HepG2 (cell line): Measurements from ENCODE around the gene SRC. TPM values are rescaled to one million over a fixed set of nuclear protein-coding genes. Genes with fewer than 3 reads are reported as not detected.

ENCODE experiments used
- ATAC-seq: fragments of 200-7000 bp; cut with Tn5 transposase; 3 replicates; pipeline ENCODE4 v1.9.1; 2020; ENCODE audit warnings: mild to moderate bottlenecking, moderate library complexity
- BruUV-seq: library from RNA; stranded (reverse); fragments of 400-500 nt; replicated peaks from 2 replicates; lab custom pipeline; 2021; lab: Mats Ljungman, UMichigan
- CTCF ChIA-PET: fragments of 300-600 bp; formaldehyde crosslinking; extraction: SDS; loops from one replicate; lab custom pipeline; 2021; ENCODE audit warnings: low total read pairs, inconsistent platforms, low intra/inter-chr PET ratio; lab: Yijun Ruan, JAX
- POLR2A ChIA-PET: fragments of 350-600 bp; sonication (Branson Sonifier 250); formaldehyde crosslinking; loops from one replicate; lab custom pipeline; 2020; ENCODE audit warnings: antibody characterized with exemption, inconsistent platforms; lab: Yijun Ruan, JAX
- DNase-seq: peaks from one replicate; pipeline ENCODE4 v3.0.0-alpha.2; 2015; ENCODE audit warnings: low spot score
- FAIRE-seq: peaks from 3 replicates; lab custom pipeline; 2011; peaks lifted over from hg19 to GRCh38; lab: Jason Lieb, UNC
- H2AFZ ChIP-seq: one replicate; pipeline ENCODE4 v1.6.1; 2011; ENCODE audit warnings: low read length, inconsistent platforms
- H3K27ac ChIP-seq: fragments of 300-600 bp; 3 replicates; pipeline ENCODE4 v1.8.0; 2011; ENCODE audit warnings: mixed run types, mild to moderate bottlenecking, mixed read lengths, low read length, inconsistent platforms; ENCODE audit not compliant: insufficient read depth; ENCODE audit errors: extremely low read length
- H3K27me3 ChIP-seq, 2 experiments: fragments of 200-600 bp in 1 of 2; 2 replicates in 1 of 2; 3 replicates in 1 of 2; pipeline versions ENCODE4 v1.6.0 to v1.8.0; 2011; ENCODE audit warnings: low read length in 2 of 2, mild to moderate bottlenecking in 2 of 2, moderate library complexity in 2 of 2, inconsistent platforms in 1 of 2; ENCODE audit not compliant: insufficient read depth in 2 of 2, control insufficient read depth in 1 of 2
- H3K36me3 ChIP-seq, 2 experiments: fragments of 200-600 bp in 1 of 2; replicated peaks in 1 of 2; 2 replicates in 1 of 2; 3 replicates in 1 of 2; pipeline versions ENCODE4 v1.5.1 to v1.8.0; 2011; ENCODE audit warnings: low read length in 2 of 2, inconsistent platforms in 1 of 2; ENCODE audit not compliant: insufficient read depth in 2 of 2, control insufficient read depth in 1 of 2
- H3K4me1 ChIP-seq: 2 replicates; pipeline ENCODE4 v1.5.1; 2012; ENCODE audit warnings: low read length, inconsistent platforms; ENCODE audit not compliant: insufficient read depth
- H3K4me2 ChIP-seq: 2 replicates; pipeline ENCODE4 v1.6.0; 2011; ENCODE audit warnings: low read depth, low read length, inconsistent platforms
- H3K4me3 ChIP-seq, 3 experiments: fragments of 200-600 bp in 1 of 3; sonication (generic), shearing (Covaris generic) in 1 of 3; replicated peaks in 1 of 3; 2 replicates each; pipeline ENCODE4 v1.5.1; 2011 to 2016; ENCODE audit warnings: low read length in 3 of 3, inconsistent platforms in 2 of 3, low read depth in 2 of 3, mild to moderate bottlenecking in 2 of 3, control low read depth in 1 of 3, mixed read lengths in 1 of 3; ENCODE audit not compliant: insufficient read depth in 1 of 3
- H3K79me2 ChIP-seq: one replicate; pipeline ENCODE4 v1.6.1; 2011; ENCODE audit warnings: low read length, inconsistent platforms; ENCODE audit not compliant: insufficient read depth
- H3K9ac ChIP-seq: 2 replicates; pipeline ENCODE4 v1.6.0; 2011; ENCODE audit warnings: mild to moderate bottlenecking, low read depth, low read length, inconsistent platforms; ENCODE audit not compliant: insufficient read depth
- H3K9me3 ChIP-seq: 2 replicates; pipeline ENCODE4 v1.5.1; 2012; ENCODE audit warnings: mild to moderate bottlenecking, low read length
- H4K20me1 ChIP-seq: 2 replicates; pipeline ENCODE4 v1.6.0; 2011; ENCODE audit warnings: inconsistent platforms, mild to moderate bottlenecking, low read length, moderate library complexity; ENCODE audit not compliant: insufficient read depth
- CENPX ChIP-seq: sonication (generic); formaldehyde crosslinking; IDR thresholded peaks from 2 replicates; pipeline ENCODE4 v1.9.0; 2021; ENCODE audit warnings: mild to moderate bottlenecking, missing genetic modification reagents, moderate library complexity
- MTF2 ChIP-seq: sonication (generic); formaldehyde crosslinking; IDR thresholded peaks from 2 replicates; pipeline ENCODE4 v1.5.0; 2020; ENCODE audit warnings: missing genetic modification reagents, borderline replicate concordance
- PRPF4 ChIP-seq: fragments of 200-400 bp; formaldehyde crosslinking; IDR thresholded peaks from 2 replicates; pipeline ENCODE4 v1.6.1; 2016; ENCODE audit warnings: low read length, low read depth; ENCODE audit not compliant: poor library complexity, severe bottlenecking
- RBAK ChIP-seq: sonication (generic); formaldehyde crosslinking; IDR thresholded peaks from 2 replicates; pipeline ENCODE4 v1.5.1; 2020; ENCODE audit warnings: mild to moderate bottlenecking, missing genetic modification reagents
- RFX1 ChIP-seq: fragments of 450-650 bp; IDR thresholded peaks from 2 replicates; pipeline ENCODE4 v1.6.1; 2017
- RXRB ChIP-seq: IDR thresholded peaks from 2 replicates; pipeline ENCODE4 v1.6.1; 2016; ENCODE audit warnings: borderline replicate concordance, missing genetic modification reagents, missing compliant biosample characterization
- SIX1 ChIP-seq: sonication (generic); formaldehyde crosslinking; IDR thresholded peaks from 2 replicates; pipeline ENCODE4 v1.4.0; 2020; ENCODE audit warnings: missing genetic modification reagents, borderline replicate concordance
- SRSF4 ChIP-seq: fragments of 200-400 bp; formaldehyde crosslinking; IDR thresholded peaks from one replicate; pipeline ENCODE4 v1.6.1; 2018; ENCODE audit warnings: mild to moderate bottlenecking, low read depth, low read length, moderate library complexity; ENCODE audit not compliant: poor library complexity, severe bottlenecking
- STAT5B ChIP-seq: sonication (generic); formaldehyde crosslinking; IDR thresholded peaks from 2 replicates; pipeline ENCODE4 v1.4.0; 2020; ENCODE audit warnings: missing genetic modification reagents
- TCF7 ChIP-seq: sonication (generic); IDR thresholded peaks from 2 replicates; pipeline ENCODE4 v1.6.1; 2016; ENCODE audit warnings: antibody characterized with exemption, low read depth
- ZBTB7B ChIP-seq: sonication (generic); formaldehyde crosslinking; IDR thresholded peaks from 2 replicates; pipeline ENCODE4 v1.4.0; 2020; ENCODE audit warnings: missing genetic modification reagents
- ZFP36L2 ChIP-seq: sonication (generic); formaldehyde crosslinking; IDR thresholded peaks from 2 replicates; pipeline ENCODE4 v1.4.0; 2020; ENCODE audit warnings: missing genetic modification reagents
- ZFP41 ChIP-seq: sonication (generic); formaldehyde crosslinking; IDR thresholded peaks from 2 replicates; pipeline ENCODE4 v1.4.0; 2020; ENCODE audit warnings: mild to moderate bottlenecking, missing genetic modification reagents, borderline replicate concordance
- ZNF143 ChIP-seq: sonication (generic); formaldehyde crosslinking; IDR thresholded peaks from 2 replicates; pipeline ENCODE4 v1.4.0; 2020; ENCODE audit warnings: missing genetic modification reagents
- ZNF841 ChIP-seq: sonication (generic); formaldehyde crosslinking; IDR thresholded peaks from 2 replicates; pipeline ENCODE4 v1.8.1; 2023; ENCODE audit warnings: missing genetic modification reagents, borderline replicate concordance
- WGBS: methylation state at CpG from one replicate; pipeline ENCODE4 v1.1.6; 2017; ENCODE audit warnings: low lambda C conversion rate; 5-methylcytosine and 5-hydroxymethylcytosine counted together
- in situ Hi-C: cut with HindIII; loops from 2 replicates; pipeline ENCODE4 v1.10.0; 2017; ENCODE audit warnings: low pct_unique_long_range_greater_than_20kb; ENCODE audit not compliant: extremely low pct_ligation_motif_present
- intact Hi-C: fragments of 100-400 bp; cut with micrococcal nuclease; formaldehyde crosslinking; loops from one replicate; pipeline ENCODE4 v1.10.0; 2022; ENCODE audit not compliant: unreplicated experiment
- polyA plus RNA-seq, 8 experiments: library from polyadenylated mRNA; depleted of rRNA in 3 of 8; stranded (reverse) in 7 of 8; unstranded in 1 of 8; fragments of >200 nt; fragmentation: Illumina TruSeq in 4 of 8; extraction: Trizol in 4 of 8; gene quantifications; 2 replicates each; pipeline versions ENCODE4 v1.2.1 to v1.2.3, GENCODE V29; 2011 to 2016; ENCODE audit warnings: low read depth in 4 of 8, missing spikeins in 1 of 8, mixed read lengths in 1 of 8; ENCODE audit not compliant: insufficient read depth in 1 of 8
- total RNA-seq, 5 experiments: library from RNA; depleted of rRNA; stranded (reverse); fragments of >200 nt; fragmentation: Illumina TruSeq; extraction: Trizol; gene quantifications; 2 replicates each; pipeline ENCODE4 v1.2.3, GENCODE V29; 2016; ENCODE audit warnings: low read depth in 1 of 5
- TF ChIP-seq, protein P1 (sequence below): sonication (generic); formaldehyde crosslinking; IDR thresholded peaks from 2 replicates; pipeline ENCODE4 v1.8.1; 2022; ENCODE audit warnings: low read depth, mild to moderate bottlenecking, missing genetic modification reagents
- TF ChIP-seq, protein P2 (sequence below): sonication (generic); formaldehyde crosslinking; IDR thresholded peaks from 2 replicates; pipeline ENCODE4 v1.8.1; 2023; ENCODE audit warnings: missing genetic modification reagents, inconsistent platforms, borderline replicate concordance
- TF ChIP-seq, protein P3 (sequence below): sonication (generic); formaldehyde crosslinking; IDR thresholded peaks from 2 replicates; pipeline ENCODE4 v1.4.0; 2020; ENCODE audit warnings: missing genetic modification reagents

The SRC gene
- total and polyA plus RNA-seq, 2 of the 13 experiments (the other 11 are each of a cell fraction or from before 2014, with no cell fraction given): 54.7 to 192 TPM

DNA sequence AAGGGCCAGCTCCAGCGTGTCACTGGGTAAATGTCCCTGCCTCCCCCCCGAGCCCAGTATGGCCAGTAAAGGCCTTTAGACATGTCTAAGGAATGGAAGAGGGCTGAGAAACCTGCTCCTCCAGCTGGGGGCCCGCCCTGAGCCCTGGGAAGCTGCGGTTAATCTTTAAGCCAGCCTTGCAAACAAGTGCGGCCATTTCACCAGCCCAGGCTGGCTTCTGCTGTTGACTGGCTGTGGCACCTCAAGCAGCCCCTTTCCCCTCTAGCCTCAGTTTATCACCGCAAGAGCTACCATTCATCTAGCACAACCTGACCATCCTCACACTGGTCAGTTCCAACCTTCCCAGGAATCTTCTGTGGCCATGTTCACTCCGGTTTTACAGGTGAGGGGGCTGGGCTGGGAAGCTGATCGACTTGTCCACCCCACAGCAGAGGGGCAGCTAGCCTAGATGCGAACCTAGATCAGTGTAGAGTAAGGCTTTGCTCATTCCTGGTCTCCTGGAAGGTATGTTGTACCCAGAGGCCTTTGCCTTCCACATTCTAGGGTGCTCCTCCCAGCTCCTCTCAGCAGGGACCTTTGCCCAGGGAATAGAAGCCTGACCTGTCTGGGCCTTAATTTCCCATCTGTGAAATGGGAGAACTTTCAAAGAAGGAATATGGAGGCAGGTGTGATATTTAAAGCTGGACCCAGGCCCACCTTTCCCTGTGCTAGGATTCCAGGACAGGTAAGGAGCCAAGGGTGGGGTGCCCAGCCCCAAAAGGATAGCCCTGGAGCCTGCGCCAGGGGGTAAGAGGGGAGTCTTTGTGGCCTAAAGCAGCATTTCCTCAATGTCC is 1.2 kb upstream of the SRC start:
- FAIRE-seq (peak; percentile 93), ATAC-seq (peak; percentile 65), DNase-seq (peak; percentile 77)
- Histone ChIP-seq H2AFZ (peak overlapping the region; percentile 57), H3K79me2 (peaks cover 43% of the 10 kb centered on the region), H3K27me3 (peaks cover 0 to 5% of the 10 kb centered on the region in 2 experiments; a peak in 1 of 5 replicates), H3K9me3 (no peaks in the 10 kb centered on the region), H3K36me3 (peaks cover 6 to 20% of the 10 kb centered on the region in 2 experiments), H4K20me1 (peaks cover 32% of the 10 kb centered on the region), H3K4me1 (peaks cover 79% of the 10 kb centered on the region), H3K9ac (peak overlapping the region; percentile 77), H3K4me3 (peak overlapping the region; percentile 78 to 89 (median 80)), H3K4me2 (peak overlapping the region; percentile 92), H3K27ac (peak overlapping the region; percentile 81)
- in situ Hi-C loops (no loop called here), intact Hi-C loops (loop anchor here (2.0 kb wide), 2 partner anchors 36 to 76 kb away; no protein-coding TSS in a partner anchor)
- WGBS: 3% methylated on average over 7 of the region's 10 CpGs
- ChIA-PET POLR2A (interaction anchor here (0.7 to 4.0 kb wide), 26 partner anchors 9 to 799 kb away, joined by 3 to 59 read pairs (median 6); partner anchors contain the start of genes BLCAP, MANBAL, MROH8 and RPN2), CTCF (interaction anchor here (1.3 kb wide), 1 partner anchor 40 kb away, joined by 3 read pairs; no protein-coding TSS in a partner anchor)
- TSS peak; percentile 57 for BruUV-seq
- TF ChIP-seq PRPF4 (no peak), SIX1 (CRISPR knock-in tag) (no peak), ZBTB7B (CRISPR knock-in tag) (peak; percentile 54), CENPX (no peak), RBAK (CRISPR knock-in tag) (no peak), STAT5B (CRISPR knock-in tag) (peak; percentile 28; the same call in 1 of the 2 replicates), RFX1 (no peak), RXRB (peak; percentile 69), SRSF4 (no peak), ZNF143 (CRISPR knock-in tag) (no peak; the same call in 1 of the 2 replicates), ZFP36L2 (CRISPR knock-in tag) (peak; percentile 78; the same call in 1 of the 2 replicates), MTF2 (CRISPR knock-in tag) (no peak), ZNF841 (no peak), TCF7 (no peak), ZFP41 (no peak)
- TF ChIP-seq, protein P1, sequence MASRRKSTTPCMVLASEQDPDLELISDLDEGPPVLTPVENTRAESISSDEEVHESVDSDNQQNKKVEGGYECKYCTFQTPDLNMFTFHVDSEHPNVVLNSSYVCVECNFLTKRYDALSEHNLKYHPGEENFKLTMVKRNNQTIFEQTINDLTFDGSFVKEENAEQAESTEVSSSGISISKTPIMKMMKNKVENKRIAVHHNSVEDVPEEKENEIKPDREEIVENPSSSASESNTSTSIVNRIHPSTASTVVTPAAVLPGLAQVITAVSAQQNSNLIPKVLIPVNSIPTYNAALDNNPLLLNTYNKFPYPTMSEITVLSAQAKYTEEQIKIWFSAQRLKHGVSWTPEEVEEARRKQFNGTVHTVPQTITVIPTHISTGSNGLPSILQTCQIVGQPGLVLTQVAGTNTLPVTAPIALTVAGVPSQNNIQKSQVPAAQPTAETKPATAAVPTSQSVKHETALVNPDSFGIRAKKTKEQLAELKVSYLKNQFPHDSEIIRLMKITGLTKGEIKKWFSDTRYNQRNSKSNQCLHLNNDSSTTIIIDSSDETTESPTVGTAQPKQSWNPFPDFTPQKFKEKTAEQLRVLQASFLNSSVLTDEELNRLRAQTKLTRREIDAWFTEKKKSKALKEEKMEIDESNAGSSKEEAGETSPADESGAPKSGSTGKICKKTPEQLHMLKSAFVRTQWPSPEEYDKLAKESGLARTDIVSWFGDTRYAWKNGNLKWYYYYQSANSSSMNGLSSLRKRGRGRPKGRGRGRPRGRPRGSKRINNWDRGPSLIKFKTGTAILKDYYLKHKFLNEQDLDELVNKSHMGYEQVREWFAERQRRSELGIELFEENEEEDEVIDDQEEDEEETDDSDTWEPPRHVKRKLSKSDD (CRISPR knock-in tag): no peak
- TF ChIP-seq, protein P2, sequence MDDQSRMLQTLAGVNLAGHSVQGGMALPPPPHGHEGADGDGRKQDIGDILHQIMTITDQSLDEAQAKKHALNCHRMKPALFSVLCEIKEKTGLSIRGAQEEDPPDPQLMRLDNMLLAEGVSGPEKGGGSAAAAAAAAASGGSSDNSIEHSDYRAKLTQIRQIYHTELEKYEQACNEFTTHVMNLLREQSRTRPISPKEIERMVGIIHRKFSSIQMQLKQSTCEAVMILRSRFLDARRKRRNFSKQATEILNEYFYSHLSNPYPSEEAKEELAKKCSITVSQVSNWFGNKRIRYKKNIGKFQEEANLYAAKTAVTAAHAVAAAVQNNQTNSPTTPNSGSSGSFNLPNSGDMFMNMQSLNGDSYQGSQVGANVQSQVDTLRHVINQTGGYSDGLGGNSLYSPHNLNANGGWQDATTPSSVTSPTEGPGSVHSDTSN (CRISPR knock-in tag): no peak
- TF ChIP-seq, protein P3, sequence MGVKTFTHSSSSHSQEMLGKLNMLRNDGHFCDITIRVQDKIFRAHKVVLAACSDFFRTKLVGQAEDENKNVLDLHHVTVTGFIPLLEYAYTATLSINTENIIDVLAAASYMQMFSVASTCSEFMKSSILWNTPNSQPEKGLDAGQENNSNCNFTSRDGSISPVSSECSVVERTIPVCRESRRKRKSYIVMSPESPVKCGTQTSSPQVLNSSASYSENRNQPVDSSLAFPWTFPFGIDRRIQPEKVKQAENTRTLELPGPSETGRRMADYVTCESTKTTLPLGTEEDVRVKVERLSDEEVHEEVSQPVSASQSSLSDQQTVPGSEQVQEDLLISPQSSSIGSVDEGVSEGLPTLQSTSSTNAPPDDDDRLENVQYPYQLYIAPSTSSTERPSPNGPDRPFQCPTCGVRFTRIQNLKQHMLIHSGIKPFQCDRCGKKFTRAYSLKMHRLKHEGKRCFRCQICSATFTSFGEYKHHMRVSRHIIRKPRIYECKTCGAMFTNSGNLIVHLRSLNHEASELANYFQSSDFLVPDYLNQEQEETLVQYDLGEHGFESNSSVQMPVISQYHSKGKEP (CRISPR knock-in tag): 0 out of 2 replicates have a peak, but pooled peaks have one; percentile 28
